ENCODE data around the gene SCARF2. TPM values are rescaled to one million over a fixed set of nuclear protein-coding genes. Genes with fewer than 3 reads are reported as not detected.

The SCARF2 gene
- polyA plus RNA-seq, 2 of the 4 experiments (the other 2 are of a cell fraction) = 0.35 to 0.66 TPM

DNA sequence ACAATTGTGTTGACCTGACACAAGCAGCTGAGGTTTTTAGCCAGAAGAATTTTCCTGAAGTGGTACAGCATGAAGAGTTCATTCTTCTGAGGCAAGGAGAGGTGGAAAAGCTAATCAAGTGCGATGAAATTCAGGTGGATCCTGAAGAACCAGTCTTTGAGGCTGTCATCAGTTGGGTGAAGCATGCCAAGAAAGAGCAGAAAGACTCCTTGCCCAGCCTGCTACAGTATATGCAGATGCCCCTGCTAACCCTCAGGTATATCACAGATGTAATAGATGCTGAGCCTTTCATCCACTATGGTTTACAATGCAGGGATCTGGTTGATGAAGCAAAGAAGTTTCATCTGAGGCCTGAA is 12.9 kb upstream of the SCARF2 start:
- 93% methylated on average over 1 of the region's 1 CpG for WGBS (ENCODE audit: missing lambda C conversion rate)
- DNase-seq (ENCODE audit: low read depth in 1 of 2, low spot score in 1 of 2) = no peak
- TF ChIP-seq, protein P1, sequence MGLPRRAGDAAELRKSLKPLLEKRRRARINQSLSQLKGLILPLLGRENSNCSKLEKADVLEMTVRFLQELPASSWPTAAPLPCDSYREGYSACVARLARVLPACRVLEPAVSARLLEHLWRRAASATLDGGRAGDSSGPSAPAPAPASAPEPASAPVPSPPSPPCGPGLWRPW (IDR thresholded peaks at IDR 0.05) = no peak
- no peak for TF ChIP-seq HOXB13 (CRISPR knock-in tag; IDR thresholded peaks at IDR 0.05; ENCODE audit: low read depth)
- TF ChIP-seq SMC3 (IDR thresholded peaks at IDR 0.05) = no peak
- TF ChIP-seq BHLHE40 (IDR thresholded peaks at IDR 0.05; ENCODE audit: low read depth, low read length) = no peak
- TF ChIP-seq KDM5A (IDR thresholded peaks at IDR 0.05) = no peak
- TF ChIP-seq PHF8 (IDR thresholded peaks at IDR 0.05; ENCODE audit: borderline replicate concordance, low read depth) = no peak
- no peak for TF ChIP-seq HOXA7 (CRISPR knock-in tag; IDR thresholded peaks at IDR 0.05)
- TF ChIP-seq FOSB (CRISPR knock-in tag; IDR thresholded peaks at IDR 0.05) = no peak
- no peak for TF ChIP-seq EHF (CRISPR knock-in tag; IDR thresholded peaks at IDR 0.05)
- TF ChIP-seq, protein P2, sequence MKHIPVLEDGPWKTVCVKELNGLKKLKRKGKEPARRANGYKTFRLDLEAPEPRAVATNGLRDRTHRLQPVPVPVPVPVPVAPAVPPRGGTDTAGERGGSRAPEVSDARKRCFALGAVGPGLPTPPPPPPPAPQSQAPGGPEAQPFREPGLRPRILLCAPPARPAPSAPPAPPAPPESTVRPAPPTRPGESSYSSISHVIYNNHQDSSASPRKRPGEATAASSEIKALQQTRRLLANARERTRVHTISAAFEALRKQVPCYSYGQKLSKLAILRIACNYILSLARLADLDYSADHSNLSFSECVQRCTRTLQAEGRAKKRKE (CRISPR knock-in tag; IDR thresholded peaks at IDR 0.05; ENCODE audit: low read depth) = no peak
- Histone ChIP-seq H3K4me3 (no peak overlapping the region), H3K4me2 (no peak overlapping the region), H3K27ac (no peak overlapping the region), H3K4me1 (no peaks in the 10 kb centered on the region), H3K9me3 (no peaks in the 10 kb centered on the region)
- CTCF ChIA-PET = no interaction called here
- POLR2A ChIA-PET = no interaction called here
- FAIRE-seq = no peak
- ATAC-seq = no peak

GRCh38 chr22:20449819-20450550 is 12.4 kb upstream of the SCARF2 start:
- ChIA-PET POLR2A (no interaction called here), CTCF (no interaction called here)
- ATAC-seq = no peak
- H3K9me3 ChIP-seq = no peaks in the 10 kb centered on the region
- DNase-seq (ENCODE audit: low read depth in 1 of 2, low spot score in 1 of 2) = no peak
- no peak for TF ChIP-seq KDM1A (IDR thresholded peaks at IDR 0.05; ENCODE audit: low read depth)
- no peak for TF ChIP-seq RNF2 (IDR thresholded peaks at IDR 0.05; ENCODE audit: borderline replicate concordance, low read depth)
- no peak for TF ChIP-seq NFE2L2 (conservative IDR thresholded peaks at IDR 0.05; ENCODE audit: low read length)
- TF ChIP-seq FOSB (CRISPR knock-in tag; IDR thresholded peaks at IDR 0.05) = no peak
- TF ChIP-seq KDM5A (IDR thresholded peaks at IDR 0.05) = no peak
- TF ChIP-seq RAD21 (conservative IDR thresholded peaks at IDR 0.05 in 1 of 2, IDR thresholded peaks at IDR 0.05 in 1 of 2) = no peak
- TF ChIP-seq EP300 (IDR thresholded peaks at IDR 0.05) = no peak
- no peak for TF ChIP-seq SMC3 (IDR thresholded peaks at IDR 0.05)
- no peak overlapping the region for H3K27ac ChIP-seq
- 97% methylated on average over 19 of the region's 19 CpGs for WGBS (ENCODE audit: missing lambda C conversion rate)
- no peaks in the 10 kb centered on the region for H3K4me1 ChIP-seq
- no peak for FAIRE-seq
- H3K4me3 ChIP-seq = no peak overlapping the region
- H3K4me2 ChIP-seq = no peak overlapping the region

DNA sequence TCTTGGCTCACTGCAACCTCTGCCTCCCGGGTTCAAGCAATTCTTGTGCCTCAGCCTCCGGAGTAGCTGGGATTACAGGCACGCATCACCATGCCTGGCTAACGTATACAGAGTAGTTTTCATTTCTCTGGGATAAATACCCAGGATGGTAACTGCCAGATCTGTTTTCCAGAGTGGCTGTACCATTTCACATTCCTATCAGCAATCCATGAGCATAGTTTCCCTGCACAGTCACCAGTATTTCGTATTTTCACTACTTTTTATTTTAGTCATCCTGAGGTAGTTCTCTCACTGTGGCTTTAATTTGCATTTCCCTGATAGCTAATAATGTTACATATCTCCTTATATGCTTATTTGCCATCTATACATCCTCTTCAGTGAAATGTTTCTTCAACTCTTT is 11.0 kb upstream of the SCARF2 start:
- H3K9me3 ChIP-seq = no peaks in the 10 kb centered on the region
- CTCF ChIA-PET = interaction anchor here (1.2 kb wide), 2 partner anchors 30 to 291 kb away, joined by 4 to 6 read pairs; no protein-coding TSS in a partner anchor
- no peak for ATAC-seq
- no peak for FAIRE-seq
- POLR2A ChIA-PET = no interaction called here
- no peak for TF ChIP-seq FOSL2 (IDR thresholded peaks at IDR 0.05)
- TF ChIP-seq FOSL2 (CRISPR knock-in tag; IDR thresholded peaks at IDR 0.05) = no peak
- no peak for TF ChIP-seq SREBF2 (IDR thresholded peaks at IDR 0.05)
- TF ChIP-seq E2F6 (IDR thresholded peaks at IDR 0.05; ENCODE audit: borderline replicate concordance, low read depth) = no peak
- no peak for TF ChIP-seq CEBPB (IDR thresholded peaks at IDR 0.05)
- TF ChIP-seq RCOR1 (IDR thresholded peaks at IDR 0.05; ENCODE audit: low read depth, low read length) = no peak
- no peak for TF ChIP-seq PHF8 (IDR thresholded peaks at IDR 0.05; ENCODE audit: borderline replicate concordance, low read depth)
- no peak for TF ChIP-seq REST (IDR thresholded peaks at IDR 0.05)
- no peak for TF ChIP-seq ZC3H11A (IDR thresholded peaks at IDR 0.05)
- TF ChIP-seq FOSB (CRISPR knock-in tag; IDR thresholded peaks at IDR 0.05) = no peak
- no peak for TF ChIP-seq TP53 (CRISPR knock-in tag; IDR thresholded peaks at IDR 0.05)
- TF ChIP-seq HOXB5 (CRISPR knock-in tag; IDR thresholded peaks at IDR 0.05) = no peak
- no peak for TF ChIP-seq ZFP36 (IDR thresholded peaks at IDR 0.05; ENCODE audit: borderline replicate concordance, partially characterized antibody)
- no peak for TF ChIP-seq HOXA7 (CRISPR knock-in tag; IDR thresholded peaks at IDR 0.05)
- no peak for TF ChIP-seq CBX2 (IDR thresholded peaks at IDR 0.05; ENCODE audit: borderline replicate concordance, low read depth)
- TF ChIP-seq ESRRA (IDR thresholded peaks at IDR 0.05; ENCODE audit: borderline replicate concordance, low read length) = no peak
- TF ChIP-seq MAX (IDR thresholded peaks at IDR 0.05) = no peak
- no peak for TF ChIP-seq KDM5A (IDR thresholded peaks at IDR 0.05)
- 85% methylated on average over 5 of the region's 5 CpGs for WGBS (ENCODE audit: missing lambda C conversion rate)
- no peak for DNase-seq (ENCODE audit: low read depth in 1 of 2, low spot score in 1 of 2)
- H3K4me1 ChIP-seq = no peaks in the 10 kb centered on the region
- H3K4me3 ChIP-seq = no peak overlapping the region
- H3K27ac ChIP-seq = no peak overlapping the region
- H3K4me2 ChIP-seq = no peak overlapping the region
